Mononuclear cell (primary cell): ENCODE data around the gene VASH1. TPM values are rescaled to one million over a fixed set of nuclear protein-coding genes. Genes with fewer than 3 reads are reported as not detected.
A peak's percentile ranks its signal among the peaks of the same experiment; 100 is the strongest.
"Not testable (repeated sequence)": the region's sequence is repeated elsewhere in the genome, so short reads cannot be mapped to it uniquely, and the experiment has no call there.

Experiments used
- H3K27me3 ChIP-seq: 2 replicates; pipeline ENCODE4 v1.6.0; 2011; ENCODE audit warnings: low read length, control low read depth; ENCODE audit not compliant: insufficient read depth
- H3K4me1 ChIP-seq: 2 replicates; pipeline ENCODE4 v1.5.1; 2011; ENCODE audit warnings: mild to moderate bottlenecking, low read length, control low read depth; ENCODE audit not compliant: insufficient read depth
- H3K4me3 ChIP-seq: 2 replicates; pipeline ENCODE4 v1.5.1; 2011; ENCODE audit warnings: mild to moderate bottlenecking, low read length, moderate library complexity
- H3K9me3 ChIP-seq: 2 replicates; pipeline ENCODE4 v1.5.1; 2011; ENCODE audit warnings: low read depth, mild to moderate bottlenecking, control low read depth, low read length
- total RNA-seq: library from RNA; depleted of rRNA; stranded (reverse); fragments of >200 nt; gene quantifications from one replicate; pipeline ENCODE4 v1.2.3, GENCODE V29; 2012

VASH1 gene
- total RNA-seq: 2.3 TPM

GRCh38 chr14:76761136-76761959 lies at the start of gene VASH1:
Gene VASH1, plus strand, starts transcription at chr14:76761468. Its CDS starts 1,354 bp downstream, at chr14:76762822.
- H3K9me3 ChIP-seq: no peaks in the 10 kb centered on the region
- H3K4me3 ChIP-seq: peak within 1 kb of the TSS; percentile 53

GRCh38 chr14:76713121-76713520 lies 48.1 kb upstream of the VASH1 start:
- no peaks in the 10 kb centered on the region for H3K9me3 ChIP-seq
- peaks cover 28% of the 10 kb centered on the region for H3K4me1 ChIP-seq
- H3K27me3 ChIP-seq: no peaks in the 10 kb centered on the region
- no peak overlapping the region for H3K4me3 ChIP-seq

More at GRCh38 chr14:76761136-76761959, at the start of gene VASH1:
- Histone ChIP-seq H3K4me1 (peaks cover 33% of the 10 kb centered on the region), H3K27me3 (no peaks in the 10 kb centered on the region)

GRCh38 chr14:76714470-76714869 lies 46.8 kb upstream of the VASH1 start:
- no peak overlapping the region for H3K4me3 ChIP-seq
- H3K27me3 ChIP-seq: no peaks in the 10 kb centered on the region
- H3K4me1 ChIP-seq: peaks cover 42% of the 10 kb centered on the region
- no peaks in the 10 kb centered on the region for H3K9me3 ChIP-seq

DNA sequence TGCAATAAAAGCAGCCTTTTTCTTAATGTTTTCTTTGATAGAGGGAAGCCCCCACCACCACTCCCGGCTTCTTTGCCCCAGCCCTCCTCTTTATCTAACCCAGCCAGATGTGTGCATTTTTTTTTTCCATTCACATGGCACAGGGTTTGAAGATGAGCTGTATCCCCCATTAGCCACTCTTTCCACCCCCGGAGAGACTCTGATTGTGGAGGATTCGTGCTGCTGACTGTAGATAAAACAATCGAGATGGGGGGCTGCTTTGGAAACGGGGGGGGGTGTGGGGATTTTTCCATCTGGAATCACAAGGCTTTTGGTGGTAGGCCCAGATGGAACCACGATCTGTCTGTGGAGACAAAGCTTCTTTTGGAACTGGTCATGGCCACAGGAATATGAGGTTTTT lies 46.2 kb upstream of the VASH1 start:
- Histone ChIP-seq H3K27me3 (no peaks in the 10 kb centered on the region), H3K9me3 (no peaks in the 10 kb centered on the region), H3K4me3 (no peak overlapping the region), H3K4me1 (peaks cover 48% of the 10 kb centered on the region)

DNA sequence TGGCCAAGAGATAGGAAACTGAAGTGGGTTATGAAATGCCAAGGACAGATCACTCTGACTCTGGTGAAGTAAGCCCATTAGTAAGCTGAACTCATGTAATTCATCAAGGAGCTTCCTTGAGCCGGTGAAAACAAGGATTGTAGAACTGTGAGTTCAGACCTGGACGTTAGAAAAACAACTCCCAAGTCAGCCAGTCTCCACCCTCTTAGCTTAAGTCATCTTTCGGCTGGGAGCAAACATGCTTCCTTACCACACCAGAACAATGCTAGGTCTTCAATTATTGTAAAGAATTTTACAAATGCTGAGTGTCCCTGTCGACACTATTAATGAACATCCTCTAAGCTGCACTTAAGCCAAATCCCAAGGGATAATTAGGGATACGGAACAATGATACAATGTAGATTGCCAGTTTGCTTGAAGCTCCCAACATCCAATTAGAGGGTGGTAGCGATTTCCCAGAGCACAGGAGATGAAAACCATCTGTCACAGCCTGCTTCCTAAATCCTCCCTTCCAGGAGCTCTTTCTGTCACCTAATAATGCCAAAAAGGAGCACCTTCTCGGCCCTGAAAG lies 45.7 kb upstream of the VASH1 start:
- H3K9me3 ChIP-seq: no peaks in the 10 kb centered on the region
- H3K27me3 ChIP-seq: no peaks in the 10 kb centered on the region
- peaks cover 53% of the 10 kb centered on the region for H3K4me1 ChIP-seq
- no peak overlapping the region for H3K4me3 ChIP-seq

DNA sequence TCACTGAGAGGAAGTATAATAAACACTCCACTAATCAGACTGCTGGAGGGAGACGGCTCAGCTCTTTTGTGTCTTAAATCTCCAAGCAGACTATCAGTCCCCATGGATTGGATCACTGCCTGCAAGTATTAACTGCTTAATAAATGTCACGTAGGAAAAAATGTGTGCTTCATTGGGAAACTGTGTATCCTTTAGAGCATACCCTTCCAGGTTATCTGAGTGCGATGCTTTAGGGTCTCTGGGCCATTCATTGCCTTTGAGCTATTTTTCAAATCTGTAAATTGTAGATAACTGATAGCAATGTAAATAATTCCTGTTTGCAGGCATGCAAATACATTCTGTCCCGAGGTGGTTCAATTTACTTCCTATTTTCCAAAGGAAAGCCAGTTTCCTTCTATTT lies 45.0 kb upstream of the VASH1 start:
- Histone ChIP-seq H3K9me3 (no peaks in the 10 kb centered on the region), H3K27me3 (no peaks in the 10 kb centered on the region), H3K4me1 (peaks cover 60% of the 10 kb centered on the region), H3K4me3 (no peak overlapping the region)

GRCh38 chr14:76717508-76718290 lies 43.6 kb upstream of the VASH1 start:
- Histone ChIP-seq H3K4me1 (peaks cover 74% of the 10 kb centered on the region), H3K9me3 (no peaks in the 10 kb centered on the region), H3K4me3 (no peak overlapping the region), H3K27me3 (no peaks in the 10 kb centered on the region)

- no peaks in the 10 kb centered on the region for H3K9me3 ChIP-seq
- no peaks in the 10 kb centered on the region for H3K27me3 ChIP-seq
- H3K4me1 ChIP-seq: peaks cover 75% of the 10 kb centered on the region
- no peak overlapping the region for H3K4me3 ChIP-seq
These were observed 42.8 kb upstream of the VASH1 start for GRCh38 chr14:76718306-76719040.

GRCh38 chr14:76719666-76720065 lies 41.6 kb upstream of the VASH1 start:
- Histone ChIP-seq H3K27me3 (no peaks in the 10 kb centered on the region), H3K9me3 (no peaks in the 10 kb centered on the region), H3K4me3 (no peak overlapping the region), H3K4me1 (peaks cover 71% of the 10 kb centered on the region)

DNA sequence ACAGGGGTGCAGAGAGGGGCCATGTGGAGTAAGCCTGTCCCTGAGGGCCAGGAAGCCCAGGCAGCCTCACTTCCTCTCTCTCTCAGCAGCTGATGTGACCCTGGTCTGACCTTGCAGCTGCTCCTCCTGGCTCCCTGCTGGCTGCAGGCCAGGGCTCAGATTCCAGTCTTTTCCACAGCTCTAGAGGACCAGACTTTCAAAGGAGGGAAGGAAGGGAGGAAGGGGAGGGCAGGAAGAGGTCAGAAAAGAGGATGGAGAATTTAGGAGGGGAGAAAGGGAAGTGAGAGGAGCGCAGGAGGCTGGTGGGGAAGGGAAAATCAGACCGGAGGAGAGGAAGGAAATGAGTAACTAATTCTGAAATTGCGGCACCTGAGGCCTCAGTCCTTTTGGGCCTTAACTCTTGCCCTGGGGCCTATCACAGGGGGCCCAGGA lies 40.9 kb upstream of the VASH1 start:
- peaks cover 64% of the 10 kb centered on the region for H3K4me1 ChIP-seq
- no peaks in the 10 kb centered on the region for H3K27me3 ChIP-seq
- H3K9me3 ChIP-seq: no peaks in the 10 kb centered on the region
- H3K4me3 ChIP-seq: no peak overlapping the region

GRCh38 chr14:76721506-76721905 lies 39.8 kb upstream of the VASH1 start:
- peaks cover 56% of the 10 kb centered on the region for H3K4me1 ChIP-seq
- H3K9me3 ChIP-seq, H3K27me3 ChIP-seq, H3K4me3 ChIP-seq: not testable (repeated sequence)

DNA sequence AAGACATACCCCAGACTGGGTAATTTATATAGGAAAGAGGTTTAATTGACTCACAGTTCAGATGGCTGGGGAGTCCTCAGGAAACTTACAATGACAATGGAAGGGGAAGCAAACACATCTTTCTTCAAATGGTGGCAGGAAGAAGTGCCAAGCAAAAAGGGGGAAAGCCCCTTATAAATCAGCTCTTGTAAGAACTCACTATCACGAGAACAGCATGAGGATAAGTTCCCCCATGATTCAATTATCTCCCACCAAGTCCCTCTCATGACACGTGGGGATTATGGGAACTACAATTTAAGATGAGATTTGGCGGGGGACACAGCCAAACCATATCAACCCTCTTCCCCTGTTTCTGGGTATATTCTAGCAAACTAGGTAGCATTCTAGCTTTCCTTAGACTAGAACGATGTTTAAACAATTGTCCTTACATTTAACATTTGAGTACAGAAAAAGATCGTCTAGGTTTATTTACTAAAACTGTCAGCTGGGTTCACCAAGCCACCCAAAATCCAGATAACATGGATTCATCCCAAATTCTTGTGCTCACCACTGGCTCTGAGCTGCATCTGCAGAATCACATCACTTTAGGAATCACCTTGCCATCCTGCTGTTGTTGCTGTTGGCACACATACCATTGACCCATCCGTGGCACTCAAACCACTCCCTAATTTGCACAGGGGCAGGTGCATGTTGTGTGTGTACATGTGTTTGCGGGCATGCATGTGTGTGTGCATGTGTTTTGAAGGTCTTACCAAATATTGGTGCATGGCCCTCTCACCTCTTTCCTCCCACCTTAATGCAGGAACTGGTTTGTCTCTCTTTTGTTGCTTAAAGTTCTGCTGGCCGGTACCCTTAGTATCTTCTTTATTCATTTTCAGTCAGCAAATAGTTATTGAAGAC lies 36.4 kb upstream of the VASH1 start:
- peaks cover 64% of the 10 kb centered on the region for H3K4me1 ChIP-seq
- H3K4me3 ChIP-seq: no peak overlapping the region
- no peaks in the 10 kb centered on the region for H3K9me3 ChIP-seq
- H3K27me3 ChIP-seq: no peaks in the 10 kb centered on the region

GRCh38 chr14:76726551-76726970 lies 34.7 kb upstream of the VASH1 start:
- H3K4me1 ChIP-seq: peaks cover 58% of the 10 kb centered on the region
- H3K4me3 ChIP-seq: no peak overlapping the region
- H3K27me3 ChIP-seq: no peaks in the 10 kb centered on the region
- H3K9me3 ChIP-seq: no peaks in the 10 kb centered on the region

DNA sequence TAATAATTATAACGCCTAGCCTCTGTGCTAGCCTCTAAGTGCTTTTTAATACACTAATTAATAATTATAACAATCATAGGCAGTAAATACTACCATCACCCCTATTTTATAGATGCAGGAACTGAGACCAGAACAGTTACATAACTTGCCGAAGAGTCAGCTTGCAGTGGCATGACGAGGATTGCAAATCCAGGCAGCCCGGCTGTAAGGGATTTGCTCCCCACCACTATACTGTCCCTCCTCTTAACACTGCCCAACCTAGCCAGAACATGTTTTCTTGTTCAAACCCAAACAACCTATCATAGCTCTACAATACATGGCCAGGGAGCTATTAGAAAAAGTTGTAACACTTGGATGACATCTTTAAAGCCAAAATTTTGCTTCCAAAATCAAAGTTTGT lies 33.9 kb upstream of the VASH1 start:
- H3K4me3 ChIP-seq: no peak overlapping the region
- peaks cover 50% of the 10 kb centered on the region for H3K4me1 ChIP-seq
- no peaks in the 10 kb centered on the region for H3K9me3 ChIP-seq
- no peaks in the 10 kb centered on the region for H3K27me3 ChIP-seq
